ENCODE results near the gene EPDR1.

DNA sequence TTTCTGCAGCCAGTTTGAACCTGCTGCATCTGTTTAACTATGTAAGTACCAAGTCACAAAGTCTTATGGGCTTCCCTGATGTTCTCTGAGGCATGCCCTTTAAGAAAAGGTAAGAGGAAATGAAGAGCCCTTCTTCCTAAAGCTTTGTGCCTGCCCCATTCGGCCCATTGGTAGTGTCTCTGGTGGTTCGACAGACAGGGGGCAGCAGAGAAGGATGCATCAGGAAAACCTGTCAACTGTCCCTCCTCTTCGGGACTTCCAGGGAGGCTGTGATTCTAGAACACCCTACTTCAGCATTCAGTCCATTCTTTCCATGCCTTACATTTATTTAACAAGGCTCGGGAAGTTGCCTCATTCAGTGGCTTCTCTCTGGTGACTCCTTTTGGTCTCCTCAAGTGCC lies 1.9 kb upstream of the EPDR1 start:
- TF ChIP-seq, protein P1, sequence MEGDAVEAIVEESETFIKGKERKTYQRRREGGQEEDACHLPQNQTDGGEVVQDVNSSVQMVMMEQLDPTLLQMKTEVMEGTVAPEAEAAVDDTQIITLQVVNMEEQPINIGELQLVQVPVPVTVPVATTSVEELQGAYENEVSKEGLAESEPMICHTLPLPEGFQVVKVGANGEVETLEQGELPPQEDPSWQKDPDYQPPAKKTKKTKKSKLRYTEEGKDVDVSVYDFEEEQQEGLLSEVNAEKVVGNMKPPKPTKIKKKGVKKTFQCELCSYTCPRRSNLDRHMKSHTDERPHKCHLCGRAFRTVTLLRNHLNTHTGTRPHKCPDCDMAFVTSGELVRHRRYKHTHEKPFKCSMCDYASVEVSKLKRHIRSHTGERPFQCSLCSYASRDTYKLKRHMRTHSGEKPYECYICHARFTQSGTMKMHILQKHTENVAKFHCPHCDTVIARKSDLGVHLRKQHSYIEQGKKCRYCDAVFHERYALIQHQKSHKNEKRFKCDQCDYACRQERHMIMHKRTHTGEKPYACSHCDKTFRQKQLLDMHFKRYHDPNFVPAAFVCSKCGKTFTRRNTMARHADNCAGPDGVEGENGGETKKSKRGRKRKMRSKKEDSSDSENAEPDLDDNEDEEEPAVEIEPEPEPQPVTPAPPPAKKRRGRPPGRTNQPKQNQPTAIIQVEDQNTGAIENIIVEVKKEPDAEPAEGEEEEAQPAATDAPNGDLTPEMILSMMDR (optimal IDR thresholded peaks at IDR 0.05 in 1 of 3, IDR thresholded peaks at IDR 0.05 in 1 of 3, conservative IDR thresholded peaks at IDR 0.05 in 1 of 3; ENCODE audit: extremely low read depth in 1 of 3, insufficient read depth in 2 of 3, low read length in 3 of 3) = no peak
- TF ChIP-seq EZH2 (IDR thresholded peaks at IDR 0.05; ENCODE audit: low read length) = no peak
